HepG2 (cell line): ENCODE data around the gene RAB6A. TPM values are rescaled to one million over a fixed set of nuclear protein-coding genes. Genes with fewer than 3 reads are reported as not detected.

ENCODE experiments used
- BRCA1 ChIP-seq: sonication (generic); formaldehyde crosslinking; IDR thresholded peaks from 2 replicates; pipeline ENCODE4 v1.4.0; 2020; ENCODE audit warnings: missing genetic modification reagents
- CHD2 ChIP-seq: IDR thresholded peaks from 2 replicates; pipeline ENCODE4 v1.6.1; 2011; ENCODE audit warnings: low read depth, low read length, improper control_type of control experiment
- FLYWCH1 ChIP-seq: sonication (generic); formaldehyde crosslinking; IDR thresholded peaks from 2 replicates; pipeline ENCODE4 v1.8.1; 2023; ENCODE audit warnings: mild to moderate bottlenecking, missing genetic modification reagents
- HDAC6 ChIP-seq: fragments of 200-600 bp; sonication (generic); IDR thresholded peaks from 2 replicates; pipeline ENCODE4 v1.7.0; 2017; ENCODE audit warnings: mild to moderate bottlenecking, antibody characterized with exemption, low read length, low read depth
- MED13 ChIP-seq: sonication (generic); formaldehyde crosslinking; IDR thresholded peaks from 2 replicates; pipeline ENCODE4 v1.5.0; 2020; ENCODE audit warnings: missing genetic modification reagents
- PAWR ChIP-seq: sonication (generic); formaldehyde crosslinking; IDR thresholded peaks from 2 replicates; pipeline ENCODE4 v1.4.0; 2020; ENCODE audit warnings: missing genetic modification reagents, mild to moderate bottlenecking, borderline replicate concordance
- ZFX ChIP-seq: sonication (generic); formaldehyde crosslinking; IDR thresholded peaks from 2 replicates; pipeline ENCODE4 v1.4.0; 2020; ENCODE audit warnings: mild to moderate bottlenecking, low read depth, missing genetic modification reagents, moderate library complexity
- polyA plus RNA-seq, 8 experiments: library from polyadenylated mRNA; depleted of rRNA in 3 of 8; stranded (reverse) in 7 of 8; unstranded in 1 of 8; fragments of >200 nt; fragmentation: Illumina TruSeq in 4 of 8; extraction: Trizol in 4 of 8; gene quantifications; 2 replicates each; pipeline versions ENCODE4 v1.2.1 to v1.2.3, GENCODE V29; 2011 to 2016; ENCODE audit warnings: low read depth in 4 of 8, missing spikeins in 1 of 8, mixed read lengths in 1 of 8; ENCODE audit not compliant: insufficient read depth in 1 of 8
- total RNA-seq, 5 experiments: library from RNA; depleted of rRNA; stranded (reverse); fragments of >200 nt; fragmentation: Illumina TruSeq; extraction: Trizol; gene quantifications; 2 replicates each; pipeline ENCODE4 v1.2.3, GENCODE V29; 2016; ENCODE audit warnings: low read depth in 1 of 5
- TF ChIP-seq, protein P1 (sequence below): sonication (generic); formaldehyde crosslinking; IDR thresholded peaks from 2 replicates; pipeline ENCODE4 v1.8.0; 2022; ENCODE audit warnings: missing genetic modification reagents, mild to moderate bottlenecking, moderate library complexity, borderline replicate concordance
- TF ChIP-seq, protein P2 (sequence below): sonication (generic); formaldehyde crosslinking; IDR thresholded peaks from 2 replicates; pipeline ENCODE4 v1.8.1; 2023; ENCODE audit warnings: mild to moderate bottlenecking, inconsistent platforms, moderate library complexity, missing genetic modification reagents, borderline replicate concordance
- TF ChIP-seq, protein P3 (sequence below): sonication (generic); formaldehyde crosslinking; IDR thresholded peaks from 2 replicates; pipeline ENCODE4 v1.4.0; 2020; ENCODE audit warnings: missing genetic modification reagents

The RAB6A gene
- total and polyA plus RNA-seq, 2 of the 13 experiments (the other 11 are each of a cell fraction or from before 2014, with no cell fraction given), result 74.3 to 121 TPM

DNA sequence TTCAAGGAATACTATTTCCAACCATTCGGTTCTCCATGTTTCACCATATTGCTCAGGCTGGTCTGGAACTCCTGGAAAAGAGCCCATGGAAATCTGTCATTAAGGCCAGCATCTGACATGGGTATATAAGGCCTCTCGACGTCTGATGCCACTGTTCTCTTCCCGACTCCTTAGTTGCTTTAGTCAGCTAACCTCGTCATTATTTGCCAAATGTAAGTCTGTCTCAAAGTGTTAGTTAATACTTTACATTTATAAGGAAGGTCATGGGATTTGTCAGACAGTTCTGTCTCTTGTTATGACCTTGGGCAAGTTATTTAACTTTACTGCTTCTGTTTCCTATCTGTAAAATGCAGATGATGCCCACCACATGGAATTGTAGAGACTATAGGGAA is 28.4 kb upstream of the RAB6A start (continued):
- TF ChIP-seq, protein P1, sequence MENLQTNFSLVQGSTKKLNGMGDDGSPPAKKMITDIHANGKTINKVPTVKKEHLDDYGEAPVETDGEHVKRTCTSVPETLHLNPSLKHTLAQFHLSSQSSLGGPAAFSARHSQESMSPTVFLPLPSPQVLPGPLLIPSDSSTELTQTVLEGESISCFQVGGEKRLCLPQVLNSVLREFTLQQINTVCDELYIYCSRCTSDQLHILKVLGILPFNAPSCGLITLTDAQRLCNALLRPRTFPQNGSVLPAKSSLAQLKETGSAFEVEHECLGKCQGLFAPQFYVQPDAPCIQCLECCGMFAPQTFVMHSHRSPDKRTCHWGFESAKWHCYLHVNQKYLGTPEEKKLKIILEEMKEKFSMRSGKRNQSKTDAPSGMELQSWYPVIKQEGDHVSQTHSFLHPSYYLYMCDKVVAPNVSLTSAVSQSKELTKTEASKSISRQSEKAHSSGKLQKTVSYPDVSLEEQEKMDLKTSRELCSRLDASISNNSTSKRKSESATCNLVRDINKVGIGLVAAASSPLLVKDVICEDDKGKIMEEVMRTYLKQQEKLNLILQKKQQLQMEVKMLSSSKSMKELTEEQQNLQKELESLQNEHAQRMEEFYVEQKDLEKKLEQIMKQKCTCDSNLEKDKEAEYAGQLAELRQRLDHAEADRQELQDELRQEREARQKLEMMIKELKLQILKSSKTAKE, result no peak
- no peak for TF ChIP-seq FLYWCH1 (CRISPR knock-in tag)
- TF ChIP-seq, protein P2, sequence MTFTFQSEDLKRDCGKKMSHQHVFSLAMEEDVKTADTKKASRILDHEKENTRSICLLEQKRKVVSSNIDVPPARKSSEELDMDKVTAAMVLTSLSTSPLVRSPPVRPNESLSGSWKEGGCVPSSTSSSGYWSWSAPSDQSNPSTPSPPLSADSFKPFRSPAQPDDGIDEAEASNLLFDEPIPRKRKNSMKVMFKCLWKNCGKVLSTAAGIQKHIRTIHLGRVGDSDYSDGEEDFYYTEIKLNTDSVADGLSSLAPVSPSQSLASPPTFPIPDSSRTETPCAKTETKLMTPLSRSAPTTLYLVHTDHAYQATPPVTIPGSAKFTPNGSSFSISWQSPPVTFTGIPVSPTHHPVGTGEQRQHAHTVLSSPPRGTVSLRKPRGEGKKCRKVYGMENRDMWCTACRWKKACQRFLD (CRISPR knock-in tag), result no peak
- no peak for TF ChIP-seq MED13 (CRISPR knock-in tag)
- TF ChIP-seq HDAC6, result no peak
- TF ChIP-seq ZFX (CRISPR knock-in tag), result no peak
- TF ChIP-seq, protein P3, sequence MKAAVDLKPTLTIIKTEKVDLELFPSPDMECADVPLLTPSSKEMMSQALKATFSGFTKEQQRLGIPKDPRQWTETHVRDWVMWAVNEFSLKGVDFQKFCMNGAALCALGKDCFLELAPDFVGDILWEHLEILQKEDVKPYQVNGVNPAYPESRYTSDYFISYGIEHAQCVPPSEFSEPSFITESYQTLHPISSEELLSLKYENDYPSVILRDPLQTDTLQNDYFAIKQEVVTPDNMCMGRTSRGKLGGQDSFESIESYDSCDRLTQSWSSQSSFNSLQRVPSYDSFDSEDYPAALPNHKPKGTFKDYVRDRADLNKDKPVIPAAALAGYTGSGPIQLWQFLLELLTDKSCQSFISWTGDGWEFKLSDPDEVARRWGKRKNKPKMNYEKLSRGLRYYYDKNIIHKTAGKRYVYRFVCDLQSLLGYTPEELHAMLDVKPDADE (CRISPR knock-in tag), result no peak
- TF ChIP-seq PAWR (CRISPR knock-in tag), result no peak
- TF ChIP-seq CHD2, result no peak
- TF ChIP-seq BRCA1 (CRISPR knock-in tag), result no peak
- TF ChIP-seq, all 625 proteins: peak for 0
